Measurements from ENCODE around the gene RPLP2.

RPLP2 gene

GRCh38 chr11:841981-842369 lies 32.2 kb downstream of the RPLP2 start:
- peaks cover 41% of the 10 kb centered on the region for H3K36me3 ChIP-seq (replicated peaks)
- in situ Hi-C loops (cut with HindIII; ENCODE audit: low pct_ligation_motif_present, low sequenced_read_pairs) = no loop called here
- no peak for TF ChIP-seq CTCF (IDR thresholded peaks at IDR 0.05; ENCODE audit: low read depth, low read length, missing control alignments)

GRCh38 chr11:842370-843002 lies 32.7 kb downstream of the RPLP2 start, which contains the start of the genes POLR2L and TSPAN4:
Gene POLR2L, minus strand, starts transcription at chr11:842529. Its CDS starts 21 bp downstream, at chr11:842508.
Gene TSPAN4, plus strand, starts transcription at chr11:842852. Its CDS starts 7,453 bp downstream, at chr11:850305.
- Histone ChIP-seq H3K27ac (peak within 1 kb of the TSS; percentile 97), H3K4me3 (ENCODE audit: low read depth, low read length) (peak within 1 kb of the TSS; percentile 91), H3K36me3 (replicated peaks) (peaks cover 36% of the 10 kb centered on the region), H3K27me3 (replicated peaks) (no peaks in the 10 kb centered on the region)
- in situ Hi-C loops (cut with HindIII; ENCODE audit: low pct_ligation_motif_present, low sequenced_read_pairs) = no loop called here
- peak; percentile 71 for DNase-seq
- TF ChIP-seq CTCF (IDR thresholded peaks at IDR 0.05; ENCODE audit: low read depth, low read length, missing control alignments) = no peak

More at GRCh38 chr11:841981-842369, 32.2 kb downstream of the RPLP2 start:
- Histone ChIP-seq H3K27ac (peak overlapping the region; percentile 97), H3K4me3 (ENCODE audit: low read depth, low read length) (peak overlapping the region; percentile 91), H3K27me3 (replicated peaks) (no peaks in the 10 kb centered on the region)
- DNase-seq = no peak

GRCh38 chr11:843086-843734 lies 33.4 kb downstream of the RPLP2 start:
- no peak for DNase-seq
- in situ Hi-C loops (cut with HindIII; ENCODE audit: low pct_ligation_motif_present, low sequenced_read_pairs) = no loop called here
- Histone ChIP-seq H3K4me3 (ENCODE audit: low read depth, low read length) (peak overlapping the region; percentile 91), H3K36me3 (replicated peaks) (peaks cover 30% of the 10 kb centered on the region), H3K27ac (peak overlapping the region; percentile 40), H3K27me3 (replicated peaks) (no peaks in the 10 kb centered on the region)
- no peak for TF ChIP-seq CTCF (IDR thresholded peaks at IDR 0.05; ENCODE audit: low read depth, low read length, missing control alignments)

- DNase-seq = peak; percentile 76
- peak overlapping the region; percentile 91 for H3K4me3 ChIP-seq (ENCODE audit: low read depth, low read length)
- H3K36me3 ChIP-seq (replicated peaks) = peaks cover 22% of the 10 kb centered on the region
- TF ChIP-seq CTCF (IDR thresholded peaks at IDR 0.05; ENCODE audit: low read depth, low read length, missing control alignments) = no peak
- H3K27ac ChIP-seq = peak overlapping the region; percentile 40
- in situ Hi-C loops (cut with HindIII; ENCODE audit: low pct_ligation_motif_present, low sequenced_read_pairs) = no loop called here
- no peaks in the 10 kb centered on the region for H3K27me3 ChIP-seq (replicated peaks)
Observed at GRCh38 chr11:843818-844692, 34.3 kb downstream of the RPLP2 start.

GRCh38 chr11:844693-845644 lies 35.2 kb downstream of the RPLP2 start:
- Histone ChIP-seq H3K27me3 (replicated peaks) (no peaks in the 10 kb centered on the region), H3K27ac (no peak overlapping the region), H3K36me3 (replicated peaks) (peaks cover 13% of the 10 kb centered on the region), H3K4me3 (ENCODE audit: low read depth, low read length) (peak overlapping the region; percentile 91)
- in situ Hi-C loops (cut with HindIII; ENCODE audit: low pct_ligation_motif_present, low sequenced_read_pairs) = no loop called here
- no peak for DNase-seq
- TF ChIP-seq CTCF (IDR thresholded peaks at IDR 0.05; ENCODE audit: low read depth, low read length, missing control alignments) = no peak
